WTC11 (cell line): ENCODE measurements around the gene TSPAN18. TPM values are rescaled to one million over a fixed set of nuclear protein-coding genes. Genes with fewer than 3 reads are reported as not detected.

Experiments used
- ATAC-seq: fragments of 200-7000 bp; cut with Tn5 transposase; 2 replicates; pipeline ENCODE4 v1.10.0; 2021; ENCODE audit warnings: mild to moderate bottlenecking, moderate library complexity
- CTCF ChIA-PET: fragments of 300-600 bp; sonication (Branson Sonifier 250); formaldehyde crosslinking; loops from one replicate; lab custom pipeline; 2021; ENCODE audit warnings: antibody characterized with exemption; lab: Charles Lee
- POLR2A ChIA-PET: fragments of 350-600 bp; sonication (Branson Sonifier 250); formaldehyde crosslinking; loops from one replicate; lab custom pipeline; 2021; ENCODE audit warnings: antibody characterized with exemption; lab: Charles Lee
- DNase-seq: peaks from one replicate; pipeline ENCODE4 v3.0.0; 2021; ENCODE audit warnings: low spot score
- H3K27ac Mint-ChIP-seq: 2 replicates; pipeline ENCODE4 v1.8.0; 2021; ENCODE audit warnings: mixed read lengths
- H3K27me3 Mint-ChIP-seq: 2 replicates; pipeline ENCODE4 v1.8.0; 2021; ENCODE audit warnings: low read depth, mild to moderate bottlenecking, moderate library complexity, mixed read lengths
- H3K36me3 Mint-ChIP-seq: 2 replicates; pipeline ENCODE4 v1.8.0; 2021; ENCODE audit warnings: mixed read lengths
- H3K4me1 Mint-ChIP-seq: 2 replicates; pipeline ENCODE4 v1.8.0; 2022; ENCODE audit warnings: mixed read lengths
- H3K4me3 Mint-ChIP-seq: 2 replicates; pipeline ENCODE4 v1.8.0; 2021; ENCODE audit warnings: mild to moderate bottlenecking, moderate library complexity, mixed read lengths
- H3K9me3 Mint-ChIP-seq: 2 replicates; pipeline ENCODE4 v1.8.0; 2021; ENCODE audit warnings: mixed read lengths
- AFF4 ChIP-seq: sonication (generic); formaldehyde crosslinking; IDR thresholded peaks from 2 replicates; pipeline ENCODE4 v1.8.1; 2023; ENCODE audit warnings: mild to moderate bottlenecking, missing genetic modification reagents, borderline replicate concordance
- CREB1 ChIP-seq: sonication (generic); formaldehyde crosslinking; IDR thresholded peaks from 2 replicates; pipeline ENCODE4 v1.8.0; 2023; ENCODE audit warnings: mild to moderate bottlenecking, missing genetic modification reagents
- EMX1 ChIP-seq: fragments of 250-450 bp; sonication (Bioruptor Pico); IDR thresholded peaks from 2 replicates; pipeline ENCODE4 v1.8.0; 2021; ENCODE audit warnings: mild to moderate bottlenecking
- ETV6 ChIP-seq: sonication (generic); formaldehyde crosslinking; IDR thresholded peaks from 2 replicates; pipeline ENCODE4 v1.8.1; 2022; ENCODE audit warnings: mild to moderate bottlenecking, missing genetic modification reagents
- IRF2 ChIP-seq: sonication (generic); formaldehyde crosslinking; IDR thresholded peaks from 2 replicates; pipeline ENCODE4 v1.8.0; 2022; ENCODE audit warnings: low read depth, missing genetic modification reagents, borderline replicate concordance
- JAZF1 ChIP-seq: fragments of 250-450 bp; sonication (Bioruptor Pico); IDR thresholded peaks from 2 replicates; pipeline ENCODE4 v1.9.0; 2021; ENCODE audit warnings: moderate library complexity, mild to moderate bottlenecking, inconsistent platforms
- MYBL2 ChIP-seq: sonication (generic); formaldehyde crosslinking; IDR thresholded peaks from 2 replicates; pipeline ENCODE4 v1.8.1; 2023; ENCODE audit warnings: mild to moderate bottlenecking, moderate library complexity, missing genetic modification reagents
- OVOL2 ChIP-seq: fragments of 250-450 bp; sonication (Bioruptor Pico); IDR thresholded peaks from 2 replicates; pipeline ENCODE4 v1.9.0; 2021; ENCODE audit warnings: mild to moderate bottlenecking, borderline replicate concordance
- SOX15 ChIP-seq: fragments of 250-450 bp; sonication (Bioruptor Pico); IDR thresholded peaks from 2 replicates; pipeline ENCODE4 v1.9.0; 2021; ENCODE audit warnings: mild to moderate bottlenecking
- ZBTB21 ChIP-seq: sonication (generic); formaldehyde crosslinking; IDR thresholded peaks from 2 replicates; pipeline ENCODE4 v1.8.1; 2023; ENCODE audit warnings: mild to moderate bottlenecking, missing genetic modification reagents, borderline replicate concordance
- ZNF121 ChIP-seq: sonication (generic); formaldehyde crosslinking; IDR thresholded peaks from 2 replicates; pipeline ENCODE4 v1.8.0; 2023; ENCODE audit warnings: missing genetic modification reagents
- total RNA-seq: library from RNA; stranded (reverse); gene quantifications from 3 replicates; pipeline ENCODE4 v1.2.3, GENCODE V29; 2021
- TF ChIP-seq, protein P1 (sequence below): fragments of 250-450 bp; sonication (Bioruptor Pico); IDR thresholded peaks from 2 replicates; pipeline ENCODE4 v1.8.0; 2021; ENCODE audit warnings: mild to moderate bottlenecking
- TF ChIP-seq, protein P2 (sequence below): fragments of 250-450 bp; sonication (Bioruptor Pico); conservative IDR thresholded peaks from 2 replicates; pipeline ENCODE4 v1.9.0; 2021; ENCODE audit warnings: mild to moderate bottlenecking
- TF ChIP-seq, protein P3 (sequence below): sonication (generic); formaldehyde crosslinking; IDR thresholded peaks from 2 replicates; pipeline ENCODE4 v1.8.0; 2022; ENCODE audit warnings: mild to moderate bottlenecking, missing genetic modification reagents
- TF ChIP-seq, protein P4 (sequence below): sonication (generic); formaldehyde crosslinking; conservative IDR thresholded peaks from 2 replicates; pipeline ENCODE4 v1.8.1; 2022; ENCODE audit warnings: mild to moderate bottlenecking, missing genetic modification reagents
- TF ChIP-seq, protein P5 (sequence below): sonication (generic); formaldehyde crosslinking; conservative IDR thresholded peaks from 2 replicates; pipeline ENCODE4 v1.8.1; 2023; ENCODE audit warnings: mild to moderate bottlenecking, low read depth, missing genetic modification reagents, moderate library complexity
- TF ChIP-seq, protein P6 (sequence below): sonication (generic); formaldehyde crosslinking; IDR thresholded peaks from 2 replicates; pipeline ENCODE4 v1.8.1; 2023; ENCODE audit warnings: mild to moderate bottlenecking, missing genetic modification reagents, moderate library complexity

Gene TSPAN18
- total RNA-seq, 1 experiment from 2014 or later = 44.7 TPM

- TF ChIP-seq, protein P1, sequence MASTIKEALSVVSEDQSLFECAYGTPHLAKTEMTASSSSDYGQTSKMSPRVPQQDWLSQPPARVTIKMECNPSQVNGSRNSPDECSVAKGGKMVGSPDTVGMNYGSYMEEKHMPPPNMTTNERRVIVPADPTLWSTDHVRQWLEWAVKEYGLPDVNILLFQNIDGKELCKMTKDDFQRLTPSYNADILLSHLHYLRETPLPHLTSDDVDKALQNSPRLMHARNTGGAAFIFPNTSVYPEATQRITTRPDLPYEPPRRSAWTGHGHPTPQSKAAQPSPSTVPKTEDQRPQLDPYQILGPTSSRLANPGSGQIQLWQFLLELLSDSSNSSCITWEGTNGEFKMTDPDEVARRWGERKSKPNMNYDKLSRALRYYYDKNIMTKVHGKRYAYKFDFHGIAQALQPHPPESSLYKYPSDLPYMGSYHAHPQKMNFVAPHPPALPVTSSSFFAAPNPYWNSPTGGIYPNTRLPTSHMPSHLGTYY (CRISPR knock-in tag) = no peak
- no peak for TF ChIP-seq CREB1
- TF ChIP-seq JAZF1 (CRISPR knock-in tag) = no peak
- TF ChIP-seq, protein P2, sequence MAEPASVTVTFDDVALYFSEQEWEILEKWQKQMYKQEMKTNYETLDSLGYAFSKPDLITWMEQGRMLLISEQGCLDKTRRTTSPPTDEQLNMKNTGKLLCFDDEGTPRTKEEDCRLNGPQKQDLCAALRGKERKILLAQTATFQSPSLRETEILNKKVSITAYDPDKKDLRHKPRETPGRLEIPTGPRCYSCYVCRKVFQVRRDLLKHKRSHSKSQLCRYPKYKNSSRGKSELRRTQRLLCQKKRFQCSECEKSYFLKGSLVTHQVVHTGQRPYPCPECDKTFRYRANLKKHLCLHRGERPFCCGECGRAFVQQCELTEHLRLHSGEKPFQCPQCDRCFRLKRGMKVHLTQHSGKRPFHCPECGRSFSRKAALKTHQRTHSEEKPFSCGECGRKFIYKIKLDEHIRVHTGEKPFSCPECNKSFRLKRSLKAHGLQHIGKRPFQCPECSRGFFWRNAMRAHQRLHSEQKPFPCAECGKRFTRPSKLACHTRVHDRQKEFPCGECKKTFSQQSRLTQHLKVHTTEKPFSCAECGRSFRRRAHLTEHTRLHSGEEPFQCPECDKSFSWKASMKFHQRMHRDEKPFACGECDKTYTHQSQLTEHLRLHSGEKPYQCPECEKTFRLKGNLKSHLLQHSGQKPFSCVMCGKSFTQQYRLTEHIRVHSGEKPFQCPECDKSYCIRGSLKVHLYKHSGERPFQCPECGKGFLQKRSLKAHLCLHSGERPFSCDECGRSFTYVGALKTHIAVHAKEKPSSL (CRISPR knock-in tag) = no peak
- TF ChIP-seq, protein P3, sequence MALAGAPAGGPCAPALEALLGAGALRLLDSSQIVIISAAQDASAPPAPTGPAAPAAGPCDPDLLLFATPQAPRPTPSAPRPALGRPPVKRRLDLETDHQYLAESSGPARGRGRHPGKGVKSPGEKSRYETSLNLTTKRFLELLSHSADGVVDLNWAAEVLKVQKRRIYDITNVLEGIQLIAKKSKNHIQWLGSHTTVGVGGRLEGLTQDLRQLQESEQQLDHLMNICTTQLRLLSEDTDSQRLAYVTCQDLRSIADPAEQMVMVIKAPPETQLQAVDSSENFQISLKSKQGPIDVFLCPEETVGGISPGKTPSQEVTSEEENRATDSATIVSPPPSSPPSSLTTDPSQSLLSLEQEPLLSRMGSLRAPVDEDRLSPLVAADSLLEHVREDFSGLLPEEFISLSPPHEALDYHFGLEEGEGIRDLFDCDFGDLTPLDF (CRISPR knock-in tag) = no peak
Measured at GRCh38 chr11:44784436-44784760, 57.6 kb downstream of the TSPAN18 start (continued).

DNA sequence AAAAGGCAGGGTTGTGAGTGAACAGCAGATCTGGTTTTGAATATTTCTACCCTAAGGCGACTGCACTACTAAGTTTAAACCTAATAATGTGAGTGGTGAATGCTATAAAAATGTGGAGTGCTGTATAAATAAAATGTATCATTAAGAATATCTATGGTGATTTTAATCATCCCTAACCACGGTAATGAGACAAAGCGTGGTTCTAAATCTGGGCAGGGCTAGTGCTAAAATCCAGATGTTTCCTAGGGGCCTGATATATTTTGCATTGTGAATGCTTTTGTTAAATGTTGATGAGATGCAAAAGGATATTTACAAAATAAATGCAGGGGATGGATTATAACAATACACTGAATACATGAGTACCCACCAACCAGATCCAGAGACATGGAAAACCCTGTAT is 58.1 kb downstream of the TSPAN18 start:
- Mint-ChIP-seq H3K36me3 (no peaks in the 10 kb centered on the region), H3K4me3 (no peak overlapping the region), H3K27ac (no peak overlapping the region), H3K27me3 (no peaks in the 10 kb centered on the region), H3K9me3 (no peaks in the 10 kb centered on the region), H3K4me1 (peaks cover 74% of the 10 kb centered on the region)
- ChIA-PET CTCF (interaction anchor here (1.3 to 2.7 kb wide), 7 partner anchors 10 to 127 kb away, joined by 3 to 31 read pairs (median 8); no protein-coding TSS in a partner anchor), POLR2A (no interaction called here)
- DNase-seq (no peak), ATAC-seq (no peak)
- TF ChIP-seq, protein P4, sequence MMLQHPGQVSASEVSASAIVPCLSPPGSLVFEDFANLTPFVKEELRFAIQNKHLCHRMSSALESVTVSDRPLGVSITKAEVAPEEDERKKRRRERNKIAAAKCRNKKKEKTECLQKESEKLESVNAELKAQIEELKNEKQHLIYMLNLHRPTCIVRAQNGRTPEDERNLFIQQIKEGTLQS (CRISPR knock-in tag) = no peak
- TF ChIP-seq SOX15 (CRISPR knock-in tag) = no peak
- no peak for TF ChIP-seq EMX1 (CRISPR knock-in tag)
- no peak for TF ChIP-seq MYBL2 (CRISPR knock-in tag)

GRCh38 chr11:44785856-44786607 is 59.3 kb downstream of the TSPAN18 start:
- no peaks in the 10 kb centered on the region for H3K9me3 Mint-ChIP-seq
- H3K4me3 Mint-ChIP-seq = no peak overlapping the region
- 0 out of 2 replicates have a peak overlapping the region, but pooled peaks have one; percentile 7 for H3K27ac Mint-ChIP-seq
- ATAC-seq = peak; percentile 63
- no peaks in the 10 kb centered on the region for H3K36me3 Mint-ChIP-seq
- POLR2A ChIA-PET = interaction anchor here (0.7 kb wide), 1 partner anchor 236 kb away, joined by 7 read pairs; no protein-coding TSS in a partner anchor
- peaks cover 62% of the 10 kb centered on the region for H3K4me1 Mint-ChIP-seq
- H3K27me3 Mint-ChIP-seq = no peaks in the 10 kb centered on the region
- TF ChIP-seq ZBTB21 (no peak; the same call in 1 of the 2 replicates), OVOL2 (CRISPR knock-in tag) (no peak), JAZF1 (CRISPR knock-in tag) (no peak), ZNF121 (peak; percentile 36; the same call in 1 of the 2 replicates), IRF2 (CRISPR knock-in tag) (no peak), ETV6 (CRISPR knock-in tag) (peak; percentile 60), AFF4 (CRISPR knock-in tag) (no peak)
- TF ChIP-seq, protein P5, sequence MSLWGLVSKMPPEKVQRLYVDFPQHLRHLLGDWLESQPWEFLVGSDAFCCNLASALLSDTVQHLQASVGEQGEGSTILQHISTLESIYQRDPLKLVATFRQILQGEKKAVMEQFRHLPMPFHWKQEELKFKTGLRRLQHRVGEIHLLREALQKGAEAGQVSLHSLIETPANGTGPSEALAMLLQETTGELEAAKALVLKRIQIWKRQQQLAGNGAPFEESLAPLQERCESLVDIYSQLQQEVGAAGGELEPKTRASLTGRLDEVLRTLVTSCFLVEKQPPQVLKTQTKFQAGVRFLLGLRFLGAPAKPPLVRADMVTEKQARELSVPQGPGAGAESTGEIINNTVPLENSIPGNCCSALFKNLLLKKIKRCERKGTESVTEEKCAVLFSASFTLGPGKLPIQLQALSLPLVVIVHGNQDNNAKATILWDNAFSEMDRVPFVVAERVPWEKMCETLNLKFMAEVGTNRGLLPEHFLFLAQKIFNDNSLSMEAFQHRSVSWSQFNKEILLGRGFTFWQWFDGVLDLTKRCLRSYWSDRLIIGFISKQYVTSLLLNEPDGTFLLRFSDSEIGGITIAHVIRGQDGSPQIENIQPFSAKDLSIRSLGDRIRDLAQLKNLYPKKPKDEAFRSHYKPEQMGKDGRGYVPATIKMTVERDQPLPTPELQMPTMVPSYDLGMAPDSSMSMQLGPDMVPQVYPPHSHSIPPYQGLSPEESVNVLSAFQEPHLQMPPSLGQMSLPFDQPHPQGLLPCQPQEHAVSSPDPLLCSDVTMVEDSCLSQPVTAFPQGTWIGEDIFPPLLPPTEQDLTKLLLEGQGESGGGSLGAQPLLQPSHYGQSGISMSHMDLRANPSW (CRISPR knock-in tag) = no peak
- TF ChIP-seq, protein P6, sequence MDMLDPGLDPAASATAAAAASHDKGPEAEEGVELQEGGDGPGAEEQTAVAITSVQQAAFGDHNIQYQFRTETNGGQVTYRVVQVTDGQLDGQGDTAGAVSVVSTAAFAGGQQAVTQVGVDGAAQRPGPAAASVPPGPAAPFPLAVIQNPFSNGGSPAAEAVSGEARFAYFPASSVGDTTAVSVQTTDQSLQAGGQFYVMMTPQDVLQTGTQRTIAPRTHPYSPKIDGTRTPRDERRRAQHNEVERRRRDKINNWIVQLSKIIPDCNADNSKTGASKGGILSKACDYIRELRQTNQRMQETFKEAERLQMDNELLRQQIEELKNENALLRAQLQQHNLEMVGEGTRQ (CRISPR knock-in tag) = no peak
- TF ChIP-seq, all 79 proteins: peak for 2
- CTCF ChIA-PET = interaction anchor here (0.7 to 2.7 kb wide), 29 partner anchors 8 to 1394 kb away, joined by 3 to 31 read pairs (median 4); partner anchors contain the start of gene TSPAN18
- DNase-seq = peak; percentile 34
